GM23338 (cell line): Measurements from ENCODE around the gene ZNF365.

Source experiments
- EZH2phosphoT487 ChIP-seq: fragments of 200-600 bp; sonication (generic); IDR thresholded peaks from one replicate; pipeline ENCODE4 v1.8.1; 2018; ENCODE audit warnings: antibody characterized with exemption; ENCODE audit not compliant: unreplicated experiment
- STAT1 ChIP-seq: IDR thresholded peaks from one replicate; pipeline ENCODE4 v1.6.1; 2016; ENCODE audit warnings: antibody characterized with exemption; ENCODE audit not compliant: unreplicated experiment
- TF ChIP-seq, protein P1 (sequence below), 2 experiments: fragments of 200-600 bp in 1 of 2; sonication (generic) in 1 of 2; conservative IDR thresholded peaks; 2 replicates each; pipeline versions ENCODE4 v1.5.1 to v1.6.1; 2016 to 2017; ENCODE audit warnings: antibody characterized with exemption in 2 of 2, low read depth in 2 of 2, mild to moderate bottlenecking in 2 of 2, moderate library complexity in 1 of 2

DNA sequence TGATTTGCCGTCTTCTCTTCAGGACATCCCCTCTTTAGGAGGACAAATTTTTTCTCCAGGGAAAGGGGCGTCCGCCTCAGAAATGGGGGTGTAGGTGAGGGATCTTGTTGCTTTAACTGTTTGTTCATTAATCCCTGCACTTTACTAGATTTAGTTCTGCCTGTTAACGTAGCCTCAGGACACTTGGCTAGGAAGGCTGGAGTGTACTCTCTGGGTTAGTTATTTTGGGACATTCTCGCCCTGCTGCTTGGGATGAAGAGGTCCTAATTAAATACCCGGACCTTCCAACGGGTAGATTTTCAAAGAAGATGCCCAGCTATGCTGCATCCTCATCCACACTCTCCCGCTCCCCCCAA lies 552 bp upstream of the ZNF365 start:
- TF ChIP-seq, protein P1, sequence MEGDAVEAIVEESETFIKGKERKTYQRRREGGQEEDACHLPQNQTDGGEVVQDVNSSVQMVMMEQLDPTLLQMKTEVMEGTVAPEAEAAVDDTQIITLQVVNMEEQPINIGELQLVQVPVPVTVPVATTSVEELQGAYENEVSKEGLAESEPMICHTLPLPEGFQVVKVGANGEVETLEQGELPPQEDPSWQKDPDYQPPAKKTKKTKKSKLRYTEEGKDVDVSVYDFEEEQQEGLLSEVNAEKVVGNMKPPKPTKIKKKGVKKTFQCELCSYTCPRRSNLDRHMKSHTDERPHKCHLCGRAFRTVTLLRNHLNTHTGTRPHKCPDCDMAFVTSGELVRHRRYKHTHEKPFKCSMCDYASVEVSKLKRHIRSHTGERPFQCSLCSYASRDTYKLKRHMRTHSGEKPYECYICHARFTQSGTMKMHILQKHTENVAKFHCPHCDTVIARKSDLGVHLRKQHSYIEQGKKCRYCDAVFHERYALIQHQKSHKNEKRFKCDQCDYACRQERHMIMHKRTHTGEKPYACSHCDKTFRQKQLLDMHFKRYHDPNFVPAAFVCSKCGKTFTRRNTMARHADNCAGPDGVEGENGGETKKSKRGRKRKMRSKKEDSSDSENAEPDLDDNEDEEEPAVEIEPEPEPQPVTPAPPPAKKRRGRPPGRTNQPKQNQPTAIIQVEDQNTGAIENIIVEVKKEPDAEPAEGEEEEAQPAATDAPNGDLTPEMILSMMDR (conservative IDR thresholded peaks at IDR 0.05; ENCODE audit: low read depth in 2 of 2): no peak
- no peak for TF ChIP-seq EZH2phosphoT487
- no peak for TF ChIP-seq STAT1
